Measurements from ENCODE around the gene DOCK6. TPM values are rescaled to one million over a fixed set of nuclear protein-coding genes. Genes with fewer than 3 reads are reported as not detected.

Gene DOCK6
- total RNA-seq, 4 donors from 2014 or later: 37.5 to 92.7 (median 49.2) TPM

- TF ChIP-seq POLR2A (IDR thresholded peaks at IDR 0.05) (no peak), EP300 (IDR thresholded peaks at IDR 0.05) (no peak), CTCF (IDR thresholded peaks at IDR 0.05) (no peak)
- Histone ChIP-seq H3K27me3 (no peaks in the 10 kb centered on the region), H3K27ac (no peak overlapping the region), H3K4me1 (no peaks in the 10 kb centered on the region), H3K9me3 (peaks cover 0 to 20% (median 4%) of the 10 kb centered on the region in 4 donors), H3K36me3 (peaks cover 0 to 78% (median 0%) of the 10 kb centered on the region in 3 donors), H3K4me3 (no peak overlapping the region)
- no peak for DNase-seq (ENCODE audit: low spot score in 2 of 2)
- 87 to 98% methylated on average over 3 of the region's 3 CpGs for WGBS, 2 donors
Observed at GRCh38 chr19:11223200-11223599, 39.1 kb downstream of the DOCK6 start.

- Histone ChIP-seq H3K4me3 (no peak overlapping the region), H3K36me3 (peaks cover 0 to 86% (median 0%) of the 10 kb centered on the region in 3 donors), H3K4me1 (no peaks in the 10 kb centered on the region), H3K27me3 (no peaks in the 10 kb centered on the region), H3K9me3 (peaks cover 0 to 20% (median 4%) of the 10 kb centered on the region in 4 donors), H3K27ac (no peak overlapping the region)
- 92 to 98% methylated on average over 3 of the region's 3 CpGs for WGBS, 2 donors
- TF ChIP-seq POLR2A (IDR thresholded peaks at IDR 0.05): no peak
- no peak for TF ChIP-seq EP300 (IDR thresholded peaks at IDR 0.05)
- TF ChIP-seq CTCF (IDR thresholded peaks at IDR 0.05): no peak
- no peak for DNase-seq (ENCODE audit: low spot score in 2 of 2)
Observed at GRCh38 chr19:11221082-11221598, 41.2 kb downstream of the DOCK6 start.

- H3K9me3 ChIP-seq: no peaks in the 10 kb centered on the region
- no peaks in the 10 kb centered on the region for H3K27me3 ChIP-seq
- TF ChIP-seq POLR2A (IDR thresholded peaks at IDR 0.05) (no peak), CTCF (IDR thresholded peaks at IDR 0.05) (no peak), EP300 (IDR thresholded peaks at IDR 0.05) (no peak)
- H3K27ac ChIP-seq: no peak overlapping the region
- no peaks in the 10 kb centered on the region for H3K4me1 ChIP-seq
- peaks cover 0 to 63% (median 0%) of the 10 kb centered on the region in 3 donors for H3K36me3 ChIP-seq
- DNase-seq (ENCODE audit: low spot score in 2 of 2): no peak
- H3K4me3 ChIP-seq: no peak overlapping the region
- WGBS, 2 donors: 90 to 93% methylated on average over 6 of the region's 6 CpGs
Observed at GRCh38 chr19:11214387-11214786, 47.9 kb downstream of the DOCK6 start.

GRCh38 chr19:11210656-11210928 lies 51.7 kb downstream of the DOCK6 start:
- Histone ChIP-seq H3K27me3 (no peaks in the 10 kb centered on the region), H3K9me3 (no peaks in the 10 kb centered on the region), H3K4me3 (no peak overlapping the region), H3K36me3 (peaks cover 0 to 47% (median 0%) of the 10 kb centered on the region in 3 donors), H3K27ac (no peak overlapping the region), H3K4me1 (peaks cover 0 to 11% (median 2%) of the 10 kb centered on the region in 4 donors)
- 88 to 98% methylated on average over 1 of the region's 1 CpG for WGBS, 2 donors
- no peak for DNase-seq (ENCODE audit: low spot score in 2 of 2)
- TF ChIP-seq EP300 (IDR thresholded peaks at IDR 0.05) (no peak), POLR2A (IDR thresholded peaks at IDR 0.05) (no peak), CTCF (IDR thresholded peaks at IDR 0.05) (no peak)

GRCh38 chr19:11209839-11210655 lies 52.3 kb downstream of the DOCK6 start:
- Histone ChIP-seq H3K4me1 (peaks cover 0 to 16% (median 3%) of the 10 kb centered on the region in 4 donors), H3K36me3 (peaks cover 0 to 42% (median 0%) of the 10 kb centered on the region in 3 donors), H3K27ac (no peak overlapping the region), H3K27me3 (no peaks in the 10 kb centered on the region), H3K9me3 (no peaks in the 10 kb centered on the region), H3K4me3 (no peak overlapping the region)
- DNase-seq (ENCODE audit: low spot score in 2 of 2): no peak
- 76 to 87% methylated on average over 2 of the region's 2 CpGs for WGBS, 2 donors
- no peak for TF ChIP-seq EP300 (IDR thresholded peaks at IDR 0.05)
- TF ChIP-seq POLR2A (IDR thresholded peaks at IDR 0.05): no peak
- TF ChIP-seq CTCF (IDR thresholded peaks at IDR 0.05): no peak
